Hepatocyte (in vitro differentiated cells): ENCODE measurements around the gene OXLD1. TPM values are rescaled to one million over a fixed set of nuclear protein-coding genes. Genes with fewer than 3 reads are reported as not detected.

Source experiments
- DNase-seq: peaks from one replicate; pipeline ENCODE4 v3.0.0-alpha.2; 2016; ENCODE audit warnings: low spot score
- H2AFZ ChIP-seq: fragments of 200-600 bp; sonication (generic); 2 replicates; pipeline ENCODE4 v1.6.0; 2016; ENCODE audit warnings: antibody characterized with exemption, mild to moderate bottlenecking
- H3K27ac ChIP-seq: fragments of 200-600 bp; sonication (generic); 2 replicates; pipeline ENCODE4 v1.5.1; 2016; ENCODE audit warnings: mild to moderate bottlenecking
- H3K27me3 ChIP-seq: fragments of 200-600 bp; sonication (generic); 2 replicates; pipeline ENCODE4 v1.6.1; 2016
- H3K36me3 ChIP-seq: fragments of 200-600 bp; sonication (generic); replicated peaks from 2 replicates; pipeline ENCODE4 v1.5.1; 2016; ENCODE audit warnings: low read depth; ENCODE audit not compliant: insufficient read depth
- H3K4me1 ChIP-seq: fragments of 200-600 bp; sonication (generic); 2 replicates; pipeline ENCODE4 v1.5.1; 2016; ENCODE audit warnings: mild to moderate bottlenecking, moderate library complexity; ENCODE audit not compliant: insufficient read depth
- H3K4me2 ChIP-seq: fragments of 200-600 bp; sonication (generic); 2 replicates; pipeline ENCODE4 v1.6.0; 2016
- H3K4me3 ChIP-seq: fragments of 200-600 bp; sonication (generic); 2 replicates; pipeline ENCODE4 v1.5.1; 2016; ENCODE audit warnings: mild to moderate bottlenecking
- H3K79me2 ChIP-seq: fragments of 200-600 bp; sonication (generic); 2 replicates; pipeline ENCODE4 v1.6.0; 2017; ENCODE audit warnings: mild to moderate bottlenecking
- H3K9me2 ChIP-seq: fragments of 200-600 bp; sonication (generic); replicated peaks from 2 replicates; pipeline ENCODE4 v1.6.0; 2017; ENCODE audit warnings: mild to moderate bottlenecking; ENCODE audit not compliant: insufficient read depth
- H3K9me3 ChIP-seq: fragments of 200-600 bp; sonication (generic); 2 replicates; pipeline ENCODE4 v1.5.1; 2016; ENCODE audit warnings: low read depth, mild to moderate bottlenecking
- H4K20me1 ChIP-seq: fragments of 200-600 bp; sonication (generic); 2 replicates; pipeline ENCODE4 v1.6.0; 2016; ENCODE audit warnings: mild to moderate bottlenecking; ENCODE audit not compliant: insufficient read depth, poor library complexity, severe bottlenecking
- EZH2 ChIP-seq: fragments of 200-600 bp; sonication (generic); IDR thresholded peaks from 2 replicates; pipeline ENCODE4 v1.6.1; 2016; ENCODE audit warnings: antibody characterized with exemption, mild to moderate bottlenecking, borderline replicate concordance
- EZH2phosphoT487 ChIP-seq: fragments of 200-600 bp; sonication (generic); IDR thresholded peaks from one replicate; pipeline ENCODE4 v1.6.1; 2018; ENCODE audit warnings: antibody characterized with exemption, mild to moderate bottlenecking, low read depth, moderate library complexity; ENCODE audit not compliant: unreplicated experiment, severe bottlenecking
- WGBS: methylation state at CpG from one replicate; pipeline ENCODE4 v1.1.6; 2016; ENCODE audit warnings: low lambda C conversion rate; ENCODE audit errors: missing lambda C conversion rate; 5-methylcytosine and 5-hydroxymethylcytosine counted together
- polyA plus RNA-seq: library from polyadenylated mRNA; unstranded; fragments of >200 nt; fragmentation: Nextera tagmentation; extraction: Ambion mirVana; gene quantifications from 2 replicates; pipeline ENCODE4 v1.2.1, GENCODE V29; 2016
- total RNA-seq: library from RNA; depleted of rRNA; stranded (reverse); fragments of >200 nt; gene quantifications from 2 replicates; pipeline ENCODE4 v1.2.3, GENCODE V29; 2014
- TF ChIP-seq, protein P1 (sequence below): fragments of 200-600 bp; sonication (generic); IDR thresholded peaks from 2 replicates; pipeline ENCODE4 v1.5.1; 2016; ENCODE audit warnings: antibody characterized with exemption, mild to moderate bottlenecking; ENCODE audit not compliant: poor library complexity

The OXLD1 gene
- total and polyA plus RNA-seq, 2 experiments from 2014 or later, result 37.8 to 39.8 TPM

GRCh38 chr17:81696218-81696941, 30.0 kb upstream of the OXLD1 start:
- Histone ChIP-seq H4K20me1 (peaks cover 11% of the 10 kb centered on the region), H3K79me2 (peaks cover 48% of the 10 kb centered on the region), H3K27ac (no peak overlapping the region), H3K9me3 (no peaks in the 10 kb centered on the region), H2AFZ (no peak overlapping the region), H3K36me3 (no peaks in the 10 kb centered on the region), H3K27me3 (no peaks in the 10 kb centered on the region), H3K4me2 (no peak overlapping the region), H3K4me1 (peaks cover under 1% of the 10 kb centered on the region), H3K9me2 (no peaks in the 10 kb centered on the region), H3K4me3 (no peak overlapping the region)
- TF ChIP-seq, protein P1, sequence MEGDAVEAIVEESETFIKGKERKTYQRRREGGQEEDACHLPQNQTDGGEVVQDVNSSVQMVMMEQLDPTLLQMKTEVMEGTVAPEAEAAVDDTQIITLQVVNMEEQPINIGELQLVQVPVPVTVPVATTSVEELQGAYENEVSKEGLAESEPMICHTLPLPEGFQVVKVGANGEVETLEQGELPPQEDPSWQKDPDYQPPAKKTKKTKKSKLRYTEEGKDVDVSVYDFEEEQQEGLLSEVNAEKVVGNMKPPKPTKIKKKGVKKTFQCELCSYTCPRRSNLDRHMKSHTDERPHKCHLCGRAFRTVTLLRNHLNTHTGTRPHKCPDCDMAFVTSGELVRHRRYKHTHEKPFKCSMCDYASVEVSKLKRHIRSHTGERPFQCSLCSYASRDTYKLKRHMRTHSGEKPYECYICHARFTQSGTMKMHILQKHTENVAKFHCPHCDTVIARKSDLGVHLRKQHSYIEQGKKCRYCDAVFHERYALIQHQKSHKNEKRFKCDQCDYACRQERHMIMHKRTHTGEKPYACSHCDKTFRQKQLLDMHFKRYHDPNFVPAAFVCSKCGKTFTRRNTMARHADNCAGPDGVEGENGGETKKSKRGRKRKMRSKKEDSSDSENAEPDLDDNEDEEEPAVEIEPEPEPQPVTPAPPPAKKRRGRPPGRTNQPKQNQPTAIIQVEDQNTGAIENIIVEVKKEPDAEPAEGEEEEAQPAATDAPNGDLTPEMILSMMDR, result no peak
- TF ChIP-seq EZH2phosphoT487, result no peak
- TF ChIP-seq EZH2, result no peak
- DNase-seq, result no peak
- WGBS, result 98% methylated on average over 39 of the region's 40 CpGs

DNA sequence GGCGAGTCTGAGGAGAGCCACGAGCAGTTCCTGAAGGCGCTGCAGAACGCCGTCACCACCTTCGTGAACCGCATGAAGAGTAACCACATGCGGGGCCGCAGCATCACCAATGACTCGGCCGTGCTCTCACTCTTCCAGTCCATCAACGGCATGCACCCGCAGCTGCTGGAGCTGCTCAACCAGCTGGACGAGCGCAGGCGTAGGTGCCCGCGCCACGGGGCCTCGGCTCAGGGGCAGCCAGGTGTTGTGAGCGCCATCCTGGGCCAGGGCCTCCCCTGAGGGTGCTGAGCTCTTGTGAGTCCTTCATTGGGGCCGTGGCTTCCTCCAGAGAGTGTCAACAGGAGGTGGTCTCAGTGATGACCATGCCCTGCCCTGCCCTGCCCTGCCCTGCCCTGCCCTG, 29.4 kb upstream of the OXLD1 start:
- no peaks in the 10 kb centered on the region for H3K4me1 ChIP-seq
- WGBS, result 95% methylated on average over 14 of the region's 22 CpGs
- H3K9me3 ChIP-seq, result no peaks in the 10 kb centered on the region
- no peak overlapping the region for H3K4me3 ChIP-seq
- no peaks in the 10 kb centered on the region for H3K9me2 ChIP-seq
- no peaks in the 10 kb centered on the region for H3K27me3 ChIP-seq
- H3K27ac ChIP-seq, result no peak overlapping the region
- no peak for DNase-seq
- H4K20me1 ChIP-seq, result peaks cover 6% of the 10 kb centered on the region
- H3K79me2 ChIP-seq, result peaks cover 42% of the 10 kb centered on the region
- TF ChIP-seq EZH2 (no peak), EZH2phosphoT487 (no peak)
- TF ChIP-seq, protein P1, result no peak
- no peak overlapping the region for H3K4me2 ChIP-seq
- H3K36me3 ChIP-seq, result no peaks in the 10 kb centered on the region
- H2AFZ ChIP-seq, result no peak overlapping the region

DNA sequence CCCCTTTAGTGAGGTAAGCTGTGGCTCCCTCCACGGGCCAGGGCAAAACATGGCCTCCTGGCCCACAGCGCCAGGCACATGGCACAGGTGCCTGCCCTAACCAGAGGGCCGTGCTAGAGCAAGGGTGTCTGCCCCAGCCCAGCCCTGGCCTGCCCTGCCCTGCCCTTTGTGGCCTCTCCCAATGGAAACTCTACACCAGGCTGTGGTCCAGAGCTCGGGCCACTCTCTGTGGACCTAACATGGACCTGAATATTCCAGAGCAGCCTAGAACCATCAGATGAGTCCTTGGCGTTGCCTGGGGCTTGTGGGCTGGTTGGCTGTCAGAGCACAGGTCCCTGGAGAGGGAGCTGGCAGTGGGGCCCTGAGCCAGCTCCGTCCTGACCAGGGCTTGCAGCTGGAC, 28.8 kb upstream of the OXLD1 start:
- H4K20me1 ChIP-seq, result peaks cover 3% of the 10 kb centered on the region
- H3K79me2 ChIP-seq, result peaks cover 36% of the 10 kb centered on the region
- 87% methylated on average over 6 of the region's 6 CpGs for WGBS
- H3K4me1 ChIP-seq, result no peaks in the 10 kb centered on the region
- no peaks in the 10 kb centered on the region for H3K9me3 ChIP-seq
- DNase-seq, result no peak
- H3K27me3 ChIP-seq, result no peaks in the 10 kb centered on the region
- H3K27ac ChIP-seq, result no peak overlapping the region
- no peaks in the 10 kb centered on the region for H3K9me2 ChIP-seq
- no peak overlapping the region for H2AFZ ChIP-seq
- no peaks in the 10 kb centered on the region for H3K36me3 ChIP-seq
- no peak overlapping the region for H3K4me3 ChIP-seq
- H3K4me2 ChIP-seq, result no peak overlapping the region
- TF ChIP-seq EZH2phosphoT487, result no peak
- TF ChIP-seq EZH2, result no peak
- TF ChIP-seq, protein P1, result no peak

DNA sequence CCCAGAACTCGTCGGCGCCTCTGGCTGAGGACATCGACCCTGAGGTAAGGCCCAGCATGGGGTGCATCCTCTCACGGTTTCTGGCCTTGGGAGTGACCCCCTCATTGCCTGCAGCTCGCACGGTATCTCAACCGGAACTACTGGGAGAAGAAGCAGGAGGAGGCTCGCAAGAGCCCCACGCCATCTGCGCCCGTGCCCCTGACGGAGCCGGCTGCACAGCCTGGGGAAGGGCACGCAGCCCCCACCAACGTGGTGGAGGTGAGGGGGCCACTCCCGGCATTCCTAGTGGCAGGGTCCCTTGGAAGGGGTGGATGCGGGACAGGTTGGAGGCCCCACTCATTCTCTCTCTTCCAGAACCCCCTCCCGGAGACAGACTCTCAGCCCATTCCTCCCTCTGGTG, 28.4 kb upstream of the OXLD1 start:
- Histone ChIP-seq H3K9me3 (no peaks in the 10 kb centered on the region), H3K4me2 (no peak overlapping the region), H3K27me3 (no peaks in the 10 kb centered on the region), H4K20me1 (peaks cover 3% of the 10 kb centered on the region), H3K4me1 (no peaks in the 10 kb centered on the region), H3K27ac (no peak overlapping the region), H2AFZ (no peak overlapping the region), H3K79me2 (peaks cover 32% of the 10 kb centered on the region), H3K36me3 (no peaks in the 10 kb centered on the region), H3K9me2 (no peaks in the 10 kb centered on the region), H3K4me3 (no peak overlapping the region)
- WGBS, result 97% methylated on average over 19 of the region's 19 CpGs
- no peak for DNase-seq
- no peak for TF ChIP-seq EZH2phosphoT487
- no peak for TF ChIP-seq EZH2
- TF ChIP-seq, protein P1, result no peak
